OCI-LY3 (cell line): ENCODE data around the gene TFPI.

Experiments used
- H2AFZ ChIP-seq: fragments of 200-600, 300-600 bp; shearing (Covaris generic); 2 replicates; pipeline ENCODE4 v1.6.0; 2014; ENCODE audit warnings: antibody characterized with exemption, low read depth, low read length
- H3K27ac ChIP-seq: fragments of 200-600, 300-600 bp; sonication (generic); 2 replicates; pipeline ENCODE4 v1.5.1; 2014; ENCODE audit warnings: mild to moderate bottlenecking, low read length, moderate library complexity, mixed read lengths
- H3K27me3 ChIP-seq: fragments of 200-600, 300-600 bp; sonication (generic); 2 replicates; pipeline ENCODE4 v1.6.1; 2014; ENCODE audit warnings: low read depth, low read length, mixed read lengths
- H3K36me3 ChIP-seq: fragments of 200-600, 300-600 bp; sonication (generic); replicated peaks from 2 replicates; pipeline ENCODE3; 2014; ENCODE audit warnings: low read depth, low read length, mixed read lengths
- H3K4me1 ChIP-seq: fragments of 300-600, 200-600 bp; sonication (generic); 2 replicates; pipeline ENCODE4 v1.6.1; 2014; ENCODE audit warnings: low read length, mixed read lengths
- H3K4me2 ChIP-seq: fragments of 200-600, 300-600 bp; sonication (generic); 2 replicates; pipeline ENCODE4 v1.6.1; 2014; ENCODE audit warnings: low read length, mixed read lengths
- H3K4me3 ChIP-seq: fragments of 300-600, 200-600 bp; sonication (generic); 2 replicates; pipeline ENCODE4 v1.5.1; 2014; ENCODE audit warnings: antibody characterized with exemption, mild to moderate bottlenecking, low read length, moderate library complexity
- H3K79me2 ChIP-seq: fragments of 300-600, 200-600 bp; shearing (Covaris generic); 2 replicates; pipeline ENCODE4 v1.6.1; 2014; ENCODE audit warnings: mild to moderate bottlenecking, low read length, mixed read lengths
- H3K9ac ChIP-seq: fragments of 300-600, 200-600 bp; shearing (Covaris generic); 2 replicates; pipeline ENCODE4 v1.6.0; 2014; ENCODE audit warnings: mild to moderate bottlenecking, low read length, moderate library complexity
- H3K9me3 ChIP-seq: fragments of 200-600, 300-600 bp; shearing (Covaris generic); 2 replicates; pipeline ENCODE4 v1.6.1; 2014; ENCODE audit warnings: low read length, mixed read lengths; ENCODE audit not compliant: insufficient read depth
- H4K20me1 ChIP-seq: fragments of 200-600, 300-600 bp; sonication (generic); 2 replicates; pipeline ENCODE4 v1.6.1; 2016; ENCODE audit warnings: low read length, mixed read lengths; ENCODE audit not compliant: insufficient read depth
- CTCF ChIP-seq: fragments of 200-600, 300-600 bp; sonication (generic); IDR thresholded peaks from 2 replicates; pipeline ENCODE4 v1.5.1; 2014; ENCODE audit warnings: antibody characterized with exemption, low read length, low read depth
- EZH2phosphoT487 ChIP-seq: fragments of 200-600 bp; shearing (Covaris generic); IDR thresholded peaks from 2 replicates; pipeline ENCODE4 v1.6.1; 2018; ENCODE audit warnings: antibody characterized with exemption, mixed run types, low read depth

TFPI gene

GRCh38 chr2:187462839-187463238 is 91.4 kb downstream of the TFPI start:
- no peak overlapping the region for H2AFZ ChIP-seq
- no peaks in the 10 kb centered on the region for H3K36me3 ChIP-seq
- H3K4me3 ChIP-seq, result no peak overlapping the region
- no peaks in the 10 kb centered on the region for H4K20me1 ChIP-seq
- H3K4me2 ChIP-seq, result no peak overlapping the region
- no peak overlapping the region for H3K27ac ChIP-seq
- TF ChIP-seq EZH2phosphoT487 (no peak), CTCF (no peak)
- no peaks in the 10 kb centered on the region for H3K27me3 ChIP-seq
- H3K4me1 ChIP-seq, result no peaks in the 10 kb centered on the region
- H3K9me3 ChIP-seq, result no peaks in the 10 kb centered on the region
- no peaks in the 10 kb centered on the region for H3K79me2 ChIP-seq
- H3K9ac ChIP-seq, result no peak overlapping the region

- Histone ChIP-seq H3K27me3 (no peaks in the 10 kb centered on the region), H3K9ac (no peak overlapping the region), H3K4me2 (no peak overlapping the region), H3K4me3 (no peak overlapping the region), H4K20me1 (no peaks in the 10 kb centered on the region), H3K9me3 (no peaks in the 10 kb centered on the region), H2AFZ (no peak overlapping the region), H3K4me1 (no peaks in the 10 kb centered on the region), H3K79me2 (no peaks in the 10 kb centered on the region), H3K27ac (no peak overlapping the region), H3K36me3 (no peaks in the 10 kb centered on the region)
- TF ChIP-seq EZH2phosphoT487, result no peak
- no peak for TF ChIP-seq CTCF
Observed at GRCh38 chr2:187461294-187462261, 92.7 kb downstream of the TFPI start.

- Histone ChIP-seq H2AFZ (no peak overlapping the region), H3K4me3 (no peak overlapping the region), H4K20me1 (no peaks in the 10 kb centered on the region), H3K9me3 (no peaks in the 10 kb centered on the region), H3K36me3 (no peaks in the 10 kb centered on the region), H3K27ac (no peak overlapping the region), H3K79me2 (no peaks in the 10 kb centered on the region), H3K4me1 (no peaks in the 10 kb centered on the region), H3K4me2 (no peak overlapping the region), H3K9ac (no peak overlapping the region), H3K27me3 (no peaks in the 10 kb centered on the region)
- TF ChIP-seq CTCF (no peak), EZH2phosphoT487 (no peak)
Observed at GRCh38 chr2:187459256-187459655, 95.0 kb downstream of the TFPI start.

GRCh38 chr2:187453078-187453641 is 101.1 kb downstream of the TFPI start:
- no peaks in the 10 kb centered on the region for H3K79me2 ChIP-seq
- H3K27ac ChIP-seq, result no peak overlapping the region
- no peak overlapping the region for H3K4me2 ChIP-seq
- H2AFZ ChIP-seq, result 0 out of 2 replicates have a peak overlapping the region, but pooled peaks have one; percentile 0
- peaks cover 5% of the 10 kb centered on the region for H3K4me1 ChIP-seq
- no peaks in the 10 kb centered on the region for H4K20me1 ChIP-seq
- no peaks in the 10 kb centered on the region for H3K36me3 ChIP-seq
- H3K27me3 ChIP-seq, result no peaks in the 10 kb centered on the region
- no peak overlapping the region for H3K4me3 ChIP-seq
- TF ChIP-seq EZH2phosphoT487 (no peak), CTCF (peak; percentile 70)
- no peak overlapping the region for H3K9ac ChIP-seq
- H3K9me3 ChIP-seq, result no peaks in the 10 kb centered on the region
